ENCODE data around the gene DEAF1. TPM values are rescaled to one million over a fixed set of nuclear protein-coding genes. Genes with fewer than 3 reads are reported as not detected.

The DEAF1 gene
- total and polyA plus RNA-seq, 2 donors (not counting 3 experiments of a cell fraction or from before 2014, with no cell fraction given) = 43.6 to 55.7 TPM

DNA sequence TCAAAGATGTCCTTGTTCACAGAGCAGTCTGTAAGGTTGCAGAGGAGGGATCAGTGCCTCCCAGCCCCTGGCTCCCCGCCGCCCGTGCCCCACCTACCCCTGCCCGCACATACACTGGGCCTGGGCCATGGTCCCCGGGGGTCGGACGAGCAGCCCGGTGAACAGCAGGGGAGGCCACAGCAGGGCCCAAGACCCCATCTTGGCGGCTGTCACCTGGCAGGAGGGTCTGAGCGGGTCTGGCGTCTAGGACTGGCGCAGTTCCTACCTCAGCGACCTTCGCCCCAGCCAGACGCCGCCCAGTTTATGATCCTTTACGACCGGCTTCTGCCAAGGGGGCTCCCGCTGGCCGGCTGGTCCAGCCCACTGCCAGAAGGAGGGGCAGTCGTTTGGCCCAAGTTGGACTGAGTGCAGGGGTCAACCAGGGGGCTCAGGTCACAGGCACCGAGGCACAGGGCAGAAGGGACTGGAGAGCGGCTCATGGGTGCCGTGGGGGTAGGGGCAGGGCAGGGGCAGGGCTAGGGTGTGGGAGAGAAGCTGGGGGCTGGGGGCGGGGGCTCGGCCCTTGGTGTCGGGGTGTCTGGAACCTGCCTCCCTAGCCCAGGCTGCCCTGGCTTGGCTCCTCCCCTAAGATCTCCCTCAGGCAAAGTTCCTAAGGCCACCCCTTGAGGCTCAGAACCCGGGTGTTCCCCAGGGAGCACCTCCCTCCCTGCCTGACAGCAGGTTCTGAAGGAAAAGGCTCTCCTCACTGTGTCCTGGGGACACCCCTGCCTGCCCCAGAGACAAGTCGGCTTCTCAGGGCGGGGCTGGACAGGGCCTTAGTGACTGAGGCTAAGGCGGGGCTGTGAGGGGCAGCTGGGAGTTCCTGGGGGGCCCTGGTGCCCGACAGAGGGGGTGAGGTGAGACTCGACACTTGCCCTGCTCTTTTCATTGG lies 70.1 kb downstream of the DEAF1 start, which contains the start of gene CDHR5:
Gene CDHR5 (minus strand): TSS at position 251 of the 931 bp plus-strand sequence. CDS start 53 bp downstream, at position 198.
- dilution Hi-C loops (cut with MboI; ENCODE audit: extremely low pct_ligation_motif_present, low sequenced_read_pairs) = no loop called here
- no peak for DNase-seq (ENCODE audit: low read depth, low spot score)
- TF ChIP-seq GATA2 (IDR thresholded peaks at IDR 0.05; ENCODE audit: insufficient read depth, insufficient read length, low read depth, low read length) = no peak
- TF ChIP-seq POLR2A (IDR thresholded peaks at IDR 0.05; ENCODE audit: low read depth, low read length) = no peak
- no peak for TF ChIP-seq MYC (IDR thresholded peaks at IDR 0.05; ENCODE audit: low read depth, low read length)
- TF ChIP-seq POLR2AphosphoS5 (IDR thresholded peaks at IDR 0.05; ENCODE audit: insufficient read depth, low read depth, low read length) = no peak
- TF ChIP-seq, protein P1, sequence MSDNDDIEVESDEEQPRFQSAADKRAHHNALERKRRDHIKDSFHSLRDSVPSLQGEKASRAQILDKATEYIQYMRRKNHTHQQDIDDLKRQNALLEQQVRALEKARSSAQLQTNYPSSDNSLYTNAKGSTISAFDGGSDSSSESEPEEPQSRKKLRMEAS (IDR thresholded peaks at IDR 0.05; ENCODE audit: insufficient read depth, insufficient read length) = no peak
- no peak for TF ChIP-seq EZH2 (IDR thresholded peaks at IDR 0.05; ENCODE audit: borderline replicate concordance, low read depth, low read length, severe bottlenecking)
- TF ChIP-seq, protein P2, sequence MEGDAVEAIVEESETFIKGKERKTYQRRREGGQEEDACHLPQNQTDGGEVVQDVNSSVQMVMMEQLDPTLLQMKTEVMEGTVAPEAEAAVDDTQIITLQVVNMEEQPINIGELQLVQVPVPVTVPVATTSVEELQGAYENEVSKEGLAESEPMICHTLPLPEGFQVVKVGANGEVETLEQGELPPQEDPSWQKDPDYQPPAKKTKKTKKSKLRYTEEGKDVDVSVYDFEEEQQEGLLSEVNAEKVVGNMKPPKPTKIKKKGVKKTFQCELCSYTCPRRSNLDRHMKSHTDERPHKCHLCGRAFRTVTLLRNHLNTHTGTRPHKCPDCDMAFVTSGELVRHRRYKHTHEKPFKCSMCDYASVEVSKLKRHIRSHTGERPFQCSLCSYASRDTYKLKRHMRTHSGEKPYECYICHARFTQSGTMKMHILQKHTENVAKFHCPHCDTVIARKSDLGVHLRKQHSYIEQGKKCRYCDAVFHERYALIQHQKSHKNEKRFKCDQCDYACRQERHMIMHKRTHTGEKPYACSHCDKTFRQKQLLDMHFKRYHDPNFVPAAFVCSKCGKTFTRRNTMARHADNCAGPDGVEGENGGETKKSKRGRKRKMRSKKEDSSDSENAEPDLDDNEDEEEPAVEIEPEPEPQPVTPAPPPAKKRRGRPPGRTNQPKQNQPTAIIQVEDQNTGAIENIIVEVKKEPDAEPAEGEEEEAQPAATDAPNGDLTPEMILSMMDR (IDR thresholded peaks at IDR 0.05; ENCODE audit: extremely low read depth in 1 of 2, insufficient read depth in 1 of 2, low read depth in 1 of 2, low read length in 2 of 2) = no peak
- no peak for TF ChIP-seq FOS (IDR thresholded peaks at IDR 0.05; ENCODE audit: borderline replicate concordance, insufficient read depth, low read length)
- TF ChIP-seq JUN (IDR thresholded peaks at IDR 0.05; ENCODE audit: borderline replicate concordance, insufficient read depth, insufficient read length, low read depth) = no peak
- H3K27ac ChIP-seq (ENCODE audit: insufficient read depth, low read depth, low read length) = no peak within 1 kb of the TSS
- POLR2A ChIA-PET = no interaction called here
- no TSS peak for BruUV-seq (replicated peaks)
- H3K4me1 ChIP-seq (ENCODE audit: control insufficient read depth, extremely low read depth, insufficient read depth, low read length) = no peaks in the 10 kb centered on the region
- no peaks in the 10 kb centered on the region for H3K36me3 ChIP-seq (ENCODE audit: control insufficient read depth in 2 of 2, extremely low read depth in 1 of 2, insufficient read depth in 2 of 2, low read length in 2 of 2)
- H2AFZ ChIP-seq (ENCODE audit: low read depth, low read length) = no peak within 1 kb of the TSS
- CTCF ChIA-PET = no interaction called here
- no peaks in the 10 kb centered on the region for H3K79me2 ChIP-seq (ENCODE audit: control insufficient read depth, insufficient read depth, low read length)
- no peak within 1 kb of the TSS for H3K9ac ChIP-seq (replicated peaks; ENCODE audit: extremely low read depth, insufficient read depth, low read length)
- no peak for FAIRE-seq
- H3K27me3 ChIP-seq (ENCODE audit: control insufficient read depth in 2 of 2, insufficient read depth in 2 of 2, low read length in 2 of 2) = peaks cover 4 to 14% of the 10 kb centered on the region in 2 experiments
- no peaks in the 10 kb centered on the region for H3K9me3 ChIP-seq (replicated peaks; ENCODE audit: control insufficient read depth, insufficient read depth, low read length)
- H3K4me2 ChIP-seq (ENCODE audit: insufficient read depth, low read length) = no peak within 1 kb of the TSS
- intact Hi-C loops (cut with micrococcal nuclease) = no loop called here
- no peaks in the 10 kb centered on the region for H4K20me1 ChIP-seq (replicated peaks; ENCODE audit: control insufficient read depth, extremely low read depth, insufficient read depth, low read length)
- no peak within 1 kb of the TSS for H3K4me3 ChIP-seq (replicated peaks in 1 of 3; ENCODE audit: insufficient read depth in 1 of 3, low read depth in 1 of 3, low read length in 3 of 3)
- H3K9me1 ChIP-seq (replicated peaks; ENCODE audit: control insufficient read depth, extremely low read depth, insufficient read depth, low read length) = no peaks in the 10 kb centered on the region

All from endothelial cell of umbilical vein (primary cell).